HEK293 (cell line): Measurements from ENCODE around the gene MCUR1.
"Not testable (repeated sequence)": the region's sequence is repeated elsewhere in the genome, so short reads cannot be mapped to it uniquely, and the experiment has no call there.

ENCODE experiments used
- CTCF ChIP-seq: fragments of 450-650 bp; formaldehyde crosslinking; IDR thresholded peaks from 2 replicates; pipeline ENCODE4 v1.5.1; 2016; ENCODE audit warnings: missing biosample characterization, missing genetic modification characterization
- KLF9 ChIP-seq: fragments of 450-650 bp; formaldehyde crosslinking; IDR thresholded peaks from 2 replicates; pipeline ENCODE4 v1.5.1; 2016; ENCODE audit warnings: missing biosample characterization, missing genetic modification characterization, low read depth
- TRIM28 ChIP-seq: IDR thresholded peaks from 2 replicates; pipeline ENCODE4 v1.6.1; 2011; ENCODE audit warnings: low read length, control low read depth, borderline replicate concordance
- YY1 ChIP-seq: fragments of 450-650 bp; formaldehyde crosslinking; IDR thresholded peaks from 2 replicates; pipeline ENCODE4 v1.5.1; 2018; ENCODE audit warnings: missing biosample characterization, missing genetic modification characterization
- ZNF24 ChIP-seq: fragments of 450-650 bp; formaldehyde crosslinking; IDR thresholded peaks from 2 replicates; pipeline ENCODE4 v1.5.1; 2016; ENCODE audit warnings: missing biosample characterization, missing genetic modification characterization
- ZNF362 ChIP-seq: fragments of 450-650 bp; formaldehyde crosslinking; IDR thresholded peaks from 2 replicates; pipeline ENCODE4 v1.5.1; 2016; ENCODE audit warnings: missing biosample characterization, missing genetic modification characterization
- ZNF768 ChIP-seq: fragments of 450-650 bp; formaldehyde crosslinking; IDR thresholded peaks from 2 replicates; pipeline ENCODE4 v1.5.1; 2018; ENCODE audit warnings: missing biosample characterization, mild to moderate bottlenecking, missing genetic modification characterization

- not testable (repeated sequence) for TF ChIP-seq ZNF768 (tag by site-specific recombination); CTCF; KLF9 (tag by site-specific recombination); TRIM28; ZNF24 (tag by site-specific recombination); ZNF362; YY1 (tag by site-specific recombination)
These were observed 14.4 kb upstream of the MCUR1 start for GRCh38 chr6:13828656-13829301.
